Panc1 (cell line): ENCODE data around the gene AATK. TPM values are rescaled to one million over a fixed set of nuclear protein-coding genes. Genes with fewer than 3 reads are reported as not detected.

Experiments used
- ATAC-seq: fragments of 200-7000 bp; cut with Tn5 transposase; 2 replicates; pipeline ENCODE4 v1.9.1; 2020; ENCODE audit warnings: mild to moderate bottlenecking, moderate library complexity
- BruUV-seq: library from RNA; stranded (reverse); fragments of 400-500 nt; replicated peaks from 2 replicates; lab custom pipeline; 2021; lab: Mats Ljungman, UMichigan
- CTCF ChIA-PET: fragments of 300-600 bp; sonication (Branson Sonifier 250); formaldehyde crosslinking; loops from one replicate; lab custom pipeline; 2022; ENCODE audit warnings: antibody characterized with exemption; lab: Charles Lee
- POLR2A ChIA-PET: fragments of 300-600 bp; sonication (Branson Sonifier 250); formaldehyde crosslinking; loops from one replicate; lab custom pipeline; 2022; ENCODE audit warnings: antibody characterized with exemption; lab: Charles Lee
- DNase-seq: peaks from one replicate; pipeline ENCODE4 v3.0.0-alpha.2; 2010; ENCODE audit warnings: low read depth, low spot score
- H3K27ac ChIP-seq: 2 replicates; pipeline ENCODE4 v1.5.1; 2011; ENCODE audit warnings: mild to moderate bottlenecking, low read length, inconsistent platforms
- H3K27me3 ChIP-seq: fragments of 200-500 bp; sonication (Bioruptor generic); 2 replicates; pipeline ENCODE4 v1.6.0; 2014; ENCODE audit warnings: low read length, inconsistent platforms; ENCODE audit not compliant: control insufficient read depth, insufficient read depth
- H3K36me3 ChIP-seq: fragments of 200-500 bp; sonication (Bioruptor generic); 2 replicates; pipeline ENCODE4 v1.5.1; 2014; ENCODE audit warnings: inconsistent platforms, mild to moderate bottlenecking, low read length, moderate library complexity; ENCODE audit not compliant: control insufficient read depth, insufficient read depth
- H3K4me1 ChIP-seq: 2 replicates; pipeline ENCODE4 v1.5.1; 2011; ENCODE audit warnings: inconsistent platforms, mild to moderate bottlenecking, low read length, moderate library complexity; ENCODE audit not compliant: control insufficient read depth, insufficient read depth
- H3K4me3 ChIP-seq, 2 experiments: 2 replicates each; pipeline ENCODE4 v1.5.1; 2011 to 2012; ENCODE audit warnings: low read depth in 2 of 2, low read length in 2 of 2, mild to moderate bottlenecking in 2 of 2, inconsistent platforms in 1 of 2, moderate library complexity in 1 of 2
- H3K9me3 ChIP-seq: fragments of 200-500 bp; sonication (Bioruptor generic); 2 replicates; pipeline ENCODE4 v1.5.1; 2014; ENCODE audit warnings: low read depth, mild to moderate bottlenecking, inconsistent platforms, low read length, moderate library complexity; ENCODE audit not compliant: control insufficient read depth, insufficient read depth
- CTCF ChIP-seq: fragments of 450-650 bp; IDR thresholded peaks from 2 replicates; pipeline ENCODE4 v1.5.1; 2017; ENCODE audit warnings: mild to moderate bottlenecking
- POLR2AphosphoS5 ChIP-seq: IDR thresholded peaks from 2 replicates; pipeline ENCODE4 v1.6.1; 2012; ENCODE audit warnings: mild to moderate bottlenecking, low read depth, low read length, moderate library complexity
- REST ChIP-seq, 2 experiments: IDR thresholded peaks; 2 replicates each; pipeline ENCODE4 v1.6.1; 2011 to 2012; ENCODE audit warnings: low read depth in 2 of 2, control low read depth in 1 of 2, low read length in 1 of 2, mild to moderate bottlenecking in 1 of 2, moderate library complexity in 1 of 2; ENCODE audit not compliant: insufficient read depth in 1 of 2
- SIN3A ChIP-seq: IDR thresholded peaks from 2 replicates; pipeline ENCODE4 v1.6.1; 2012; ENCODE audit warnings: low read depth, mild to moderate bottlenecking, low read length, moderate library complexity, borderline replicate concordance; ENCODE audit not compliant: insufficient read depth
- TCF7L2 ChIP-seq: IDR thresholded peaks from 2 replicates; pipeline ENCODE4 v1.6.1; 2011; ENCODE audit warnings: mild to moderate bottlenecking, low read depth, low read length, inconsistent platforms
- in situ Hi-C: cut with HindIII; loops from 2 replicates; pipeline ENCODE4 v1.10.0; 2016; ENCODE audit warnings: low sequenced_read_pairs, low pct_unique_long_range_greater_than_20kb
- intact Hi-C: fragments of 100-400 bp; cut with micrococcal nuclease; formaldehyde crosslinking; loops from one replicate; pipeline ENCODE4 v1.10.0; 2022; ENCODE audit not compliant: unreplicated experiment
- total RNA-seq: library from RNA; stranded (reverse); gene quantifications from one replicate; pipeline ENCODE4 v1.2.1, GENCODE V29; 2021; ENCODE audit not compliant: unreplicated experiment

AATK gene
- total RNA-seq, 1 experiment from 2014 or later = 3.7 TPM

GRCh38 chr17:81169870-81170309 lies 3.9 kb upstream of the AATK start:
- peaks cover 8% of the 10 kb centered on the region for H3K4me1 ChIP-seq
- DNase-seq (no peak), ATAC-seq (no peak)
- POLR2A ChIA-PET = no interaction called here
- TF ChIP-seq CTCF (no peak), SIN3A (no peak), REST (IDR thresholded peaks at IDR 0.05; ENCODE audit: insufficient read depth in 1 of 2, low read depth in 2 of 2, low read length in 1 of 2) (no peak), POLR2AphosphoS5 (no peak), TCF7L2 (no peak)
- no peak overlapping the region for H3K27ac ChIP-seq
- no peaks in the 10 kb centered on the region for H3K27me3 ChIP-seq
- H3K36me3 ChIP-seq = no peaks in the 10 kb centered on the region
- H3K4me3 ChIP-seq = no peak overlapping the region
- no peaks in the 10 kb centered on the region for H3K9me3 ChIP-seq
- CTCF ChIA-PET = no interaction called here
- in situ Hi-C loops = no loop called here
- no TSS peak for BruUV-seq
- intact Hi-C loops = no loop called here

GRCh38 chr17:81167638-81168037 lies 1.6 kb upstream of the AATK start:
- no peak for DNase-seq
- Histone ChIP-seq H3K4me3 (no peak overlapping the region), H3K36me3 (no peaks in the 10 kb centered on the region), H3K9me3 (no peaks in the 10 kb centered on the region), H3K27ac (no peak overlapping the region), H3K4me1 (peaks cover 16% of the 10 kb centered on the region), H3K27me3 (no peaks in the 10 kb centered on the region)
- ChIA-PET POLR2A (no interaction called here), CTCF (no interaction called here)
- no TSS peak for BruUV-seq
- no peak for ATAC-seq
- TF ChIP-seq REST (IDR thresholded peaks at IDR 0.05; ENCODE audit: insufficient read depth in 1 of 2, low read depth in 2 of 2, low read length in 1 of 2) = no peak
- TF ChIP-seq CTCF = no peak
- no peak for TF ChIP-seq POLR2AphosphoS5
- no peak for TF ChIP-seq TCF7L2
- no peak for TF ChIP-seq SIN3A
- in situ Hi-C loops = no loop called here
- intact Hi-C loops = no loop called here
